Melanocyte of skin (primary cell): Measurements from ENCODE around the gene RLIM. TPM values are rescaled to one million over a fixed set of nuclear protein-coding genes. Genes with fewer than 3 reads are reported as not detected.

Experiments used
- total RNA-seq, 2 donors: library from RNA; depleted of rRNA; stranded (reverse); fragments of >200 nt; gene quantifications; 2 replicates each; pipeline ENCODE4 v1.2.3, GENCODE V29; 2012

RLIM gene
- 10 to 100 TPM; 42.0 to 52.3 TPM for total RNA-seq

GRCh38 chrX:74614093-74614909 is at the start of gene RLIM:
TSS of gene RLIM (minus strand) at chrX:74614624. CDS start at chrX:74595977, 18,647 bp downstream.

Other genes starting within 250 kb of the RLIM start
- 1 to 10 TPM; 1.3 to 3.4 TPM for gene SLC16A2, start 193.1 kb downstream of the RLIM start, total RNA-seq